PC-3 (cell line): ENCODE results near the gene CLDN2. TPM values are rescaled to one million over a fixed set of nuclear protein-coding genes. Genes with fewer than 3 reads are reported as not detected.
A peak's percentile ranks its signal among the peaks of the same experiment; 100 is the strongest.

ENCODE experiments used
- ATAC-seq: fragments of 200-7000 bp; cut with Tn5 transposase; 2 replicates; pipeline ENCODE4 v1.9.1; 2020; ENCODE audit warnings: mild to moderate bottlenecking, moderate library complexity
- BruUV-seq: library from RNA; stranded (reverse); fragments of 400-500 nt; replicated peaks from 2 replicates; lab custom pipeline; 2021; lab: Mats Ljungman, UMichigan
- CTCF ChIA-PET: fragments of 300-600 bp; sonication (Branson Sonifier 250); formaldehyde crosslinking; loops from one replicate; lab custom pipeline; 2022; ENCODE audit warnings: antibody characterized with exemption; lab: Charles Lee
- POLR2A ChIA-PET: fragments of 300-600 bp; sonication (Branson Sonifier 250); formaldehyde crosslinking; loops from one replicate; lab custom pipeline; 2022; ENCODE audit warnings: antibody characterized with exemption; ENCODE audit not compliant: unreplicated experiment; lab: Charles Lee
- DNase-seq: peaks from one replicate; pipeline ENCODE4 v3.0.0-alpha.2; 2015
- H2AFZ ChIP-seq: fragments of 300-600 bp; sonication (generic); 2 replicates; pipeline ENCODE4 v1.6.0; 2016; ENCODE audit warnings: antibody characterized with exemption, low read length
- H3F3A ChIP-seq: fragments of 300-600 bp; sonication (generic); one replicate; pipeline ENCODE4 v1.6.0; 2017; ENCODE audit warnings: antibody characterized with exemption, low read length, control low read depth, mild to moderate bottlenecking; ENCODE audit not compliant: unreplicated experiment
- H3K27ac ChIP-seq: fragments of 300-600 bp; sonication (generic); 2 replicates; pipeline ENCODE4 v1.5.1; 2016; ENCODE audit warnings: mild to moderate bottlenecking, low read length
- H3K27me3 ChIP-seq: fragments of 300-600 bp; sonication (generic); 2 replicates; pipeline ENCODE4 v1.6.1; 2016; ENCODE audit warnings: low read length, mixed read lengths
- H3K36me3 ChIP-seq: fragments of 300-600 bp; sonication (generic); 2 replicates; pipeline ENCODE4 v1.6.1; 2016; ENCODE audit warnings: low read depth, mixed run types, low read length, mixed read lengths
- H3K4me1 ChIP-seq: fragments of 300-600 bp; sonication (generic); 2 replicates; pipeline ENCODE4 v1.5.1; 2016; ENCODE audit warnings: low read length; ENCODE audit not compliant: insufficient read depth
- H3K4me2 ChIP-seq: fragments of 300-600 bp; sonication (generic); 2 replicates; pipeline ENCODE4 v1.6.0; 2016; ENCODE audit warnings: low read length
- H3K4me3 ChIP-seq: fragments of 300-600 bp; sonication (generic); 2 replicates; pipeline ENCODE4 v1.5.1; 2016; ENCODE audit warnings: mild to moderate bottlenecking, low read length, mixed read lengths
- H3K79me2 ChIP-seq: fragments of 300-600 bp; sonication (generic); 2 replicates; pipeline ENCODE4 v1.6.1; 2017; ENCODE audit warnings: low read length, mixed read lengths
- H3K9ac ChIP-seq: fragments of 300-600 bp; sonication (generic); 2 replicates; pipeline ENCODE4 v1.6.0; 2016; ENCODE audit warnings: mild to moderate bottlenecking, low read length
- H3K9me2 ChIP-seq: fragments of 300-600 bp; sonication (generic); replicated peaks from 2 replicates; pipeline ENCODE4 v1.6.1; 2016; ENCODE audit warnings: mixed run types, low read length, mixed read lengths
- H3K9me3 ChIP-seq: fragments of 300-600 bp; sonication (generic); 2 replicates; pipeline ENCODE4 v1.6.1; 2016; ENCODE audit warnings: low read length, mixed read lengths
- H4K20me1 ChIP-seq: fragments of 300-600 bp; sonication (generic); 2 replicates; pipeline ENCODE4 v1.6.1; 2016; ENCODE audit warnings: low read length, mixed read lengths
- CTCF ChIP-seq: fragments of 300-600 bp; sonication (generic); conservative IDR thresholded peaks from 2 replicates; pipeline ENCODE4 v1.5.1; 2017; ENCODE audit warnings: antibody characterized with exemption, low read depth, mild to moderate bottlenecking, low read length
- EZH2 ChIP-seq: fragments of 300-600 bp; sonication (generic); IDR thresholded peaks from one replicate; pipeline ENCODE4 v1.6.1; 2017; ENCODE audit warnings: antibody characterized with exemption, mild to moderate bottlenecking, low read length; ENCODE audit not compliant: unreplicated experiment
- EZH2phosphoT487 ChIP-seq: fragments of 300-600 bp; sonication (generic); IDR thresholded peaks from 2 replicates; pipeline ENCODE4 v1.6.1; 2018; ENCODE audit warnings: mild to moderate bottlenecking, antibody characterized with exemption, low read length, borderline replicate concordance
- intact Hi-C: fragments of 100-400 bp; cut with micrococcal nuclease; formaldehyde crosslinking; loops from 2 replicates; pipeline ENCODE4 v1.9.0; 2023
- total RNA-seq: library from RNA; depleted of rRNA; stranded (reverse); fragments of >200 nt; gene quantifications from 2 replicates; pipeline ENCODE4 v1.2.3, GENCODE V29; 2014

The CLDN2 gene
- total RNA-seq, 1 experiment from 2014 or later, result not detected

GRCh38 chrX:106921637-106922036, 1.4 kb downstream of the CLDN2 start:
- no peak for DNase-seq

GRCh38 chrX:106927023-106927422, 6.8 kb downstream of the CLDN2 start:
- Histone ChIP-seq H3K9ac (no peak overlapping the region), H3K9me2 (no peaks in the 10 kb centered on the region), H3F3A (no peaks in the 10 kb centered on the region), H3K4me2 (no peak overlapping the region), H2AFZ (no peak overlapping the region), H3K79me2 (no peaks in the 10 kb centered on the region), H3K4me3 (no peak overlapping the region), H3K9me3 (no peaks in the 10 kb centered on the region), H4K20me1 (no peaks in the 10 kb centered on the region), H3K27ac (no peak overlapping the region), H3K27me3 (no peaks in the 10 kb centered on the region), H3K36me3 (no peaks in the 10 kb centered on the region), H3K4me1 (no peaks in the 10 kb centered on the region)
- no TSS peak for BruUV-seq
- POLR2A ChIA-PET, result no interaction called here
- ATAC-seq (no peak), DNase-seq (peak; percentile 14)
- TF ChIP-seq EZH2phosphoT487 (no peak), EZH2 (no peak), CTCF (no peak)
- intact Hi-C loops, result no loop called here
- CTCF ChIA-PET, result no interaction called here

More at GRCh38 chrX:106921637-106922036, 1.4 kb downstream of the CLDN2 start:
- Histone ChIP-seq H2AFZ (no peak overlapping the region), H3K36me3 (no peaks in the 10 kb centered on the region), H3K27me3 (no peaks in the 10 kb centered on the region), H3K4me3 (no peak overlapping the region), H3K4me1 (peaks cover 16% of the 10 kb centered on the region), H3K27ac (no peak overlapping the region), H3K9ac (no peak overlapping the region), H3K79me2 (no peaks in the 10 kb centered on the region), H4K20me1 (no peaks in the 10 kb centered on the region), H3K4me2 (no peak overlapping the region), H3K9me3 (no peaks in the 10 kb centered on the region), H3K9me2 (no peaks in the 10 kb centered on the region), H3F3A (no peaks in the 10 kb centered on the region)
- CTCF ChIA-PET, result no interaction called here
- ATAC-seq, result no peak
- no TSS peak for BruUV-seq
- TF ChIP-seq EZH2phosphoT487, result no peak
- no peak for TF ChIP-seq CTCF
- TF ChIP-seq EZH2, result no peak
- intact Hi-C loops, result no loop called here
- POLR2A ChIA-PET, result no interaction called here

- Histone ChIP-seq H3K79me2 (no peaks in the 10 kb centered on the region), H3K4me2 (no peak overlapping the region), H3K9me2 (no peaks in the 10 kb centered on the region), H4K20me1 (no peaks in the 10 kb centered on the region), H3K9ac (no peak overlapping the region), H3K27me3 (no peaks in the 10 kb centered on the region), H3K4me1 (peaks cover 6% of the 10 kb centered on the region), H3F3A (no peaks in the 10 kb centered on the region), H3K36me3 (no peaks in the 10 kb centered on the region), H3K27ac (no peak overlapping the region), H3K9me3 (no peaks in the 10 kb centered on the region), H2AFZ (no peak overlapping the region), H3K4me3 (no peak overlapping the region)
- CTCF ChIA-PET, result no interaction called here
- TF ChIP-seq EZH2 (no peak), CTCF (no peak), EZH2phosphoT487 (no peak)
- intact Hi-C loops, result no loop called here
- no TSS peak for BruUV-seq
- POLR2A ChIA-PET, result no interaction called here
- ATAC-seq, result no peak
- no peak for DNase-seq
Measured at GRCh38 chrX:106927700-106928099, 7.5 kb downstream of the CLDN2 start.
